Mononuclear cell (primary cell): ENCODE data around the gene SLC16A9. TPM values are rescaled to one million over a fixed set of nuclear protein-coding genes. Genes with fewer than 3 reads are reported as not detected.

Experiments
- H3K27me3 ChIP-seq: 2 replicates; pipeline ENCODE4 v1.6.0; 2011; ENCODE audit warnings: low read length, control low read depth; ENCODE audit not compliant: insufficient read depth
- H3K4me1 ChIP-seq: 2 replicates; pipeline ENCODE4 v1.5.1; 2011; ENCODE audit warnings: mild to moderate bottlenecking, low read length, control low read depth; ENCODE audit not compliant: insufficient read depth
- H3K4me3 ChIP-seq: 2 replicates; pipeline ENCODE4 v1.5.1; 2011; ENCODE audit warnings: mild to moderate bottlenecking, low read length, moderate library complexity
- H3K9me3 ChIP-seq: 2 replicates; pipeline ENCODE4 v1.5.1; 2011; ENCODE audit warnings: low read depth, mild to moderate bottlenecking, control low read depth, low read length
- total RNA-seq: library from RNA; depleted of rRNA; stranded (reverse); fragments of >200 nt; gene quantifications from one replicate; pipeline ENCODE4 v1.2.3, GENCODE V29; 2012

SLC16A9 gene
- total RNA-seq, 1 donor = not detected

- Histone ChIP-seq H3K27me3 (peaks cover 3% of the 10 kb centered on the region), H3K4me1 (no peaks in the 10 kb centered on the region), H3K9me3 (no peaks in the 10 kb centered on the region), H3K4me3 (no peak overlapping the region)
These were observed 8.9 kb downstream of the SLC16A9 start for GRCh38 chr10:59700709-59701108.

- no peaks in the 10 kb centered on the region for H3K4me1 ChIP-seq
- H3K9me3 ChIP-seq = no peaks in the 10 kb centered on the region
- no peak overlapping the region for H3K4me3 ChIP-seq
- H3K27me3 ChIP-seq = no peaks in the 10 kb centered on the region
These were observed 11.3 kb downstream of the SLC16A9 start for GRCh38 chr10:59698326-59698725.

DNA sequence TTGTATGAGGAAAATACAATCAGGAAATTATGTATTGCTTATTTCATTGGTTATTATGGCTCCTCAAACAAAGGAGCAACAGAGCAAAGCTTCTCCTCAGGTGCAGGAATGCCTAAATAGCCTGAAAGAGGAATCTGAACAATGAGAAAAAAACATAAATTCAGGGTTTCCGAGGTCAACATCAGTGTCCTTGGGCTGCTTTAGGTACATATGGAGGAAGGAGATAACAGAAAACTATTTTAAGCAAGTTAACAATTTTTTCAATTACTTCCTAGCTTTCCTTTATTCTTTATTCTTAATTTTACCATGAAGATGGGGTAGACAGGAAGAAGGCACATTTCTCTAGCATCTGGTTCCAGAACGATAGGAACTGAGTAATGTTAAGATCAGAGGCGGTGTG, 14.0 kb downstream of the SLC16A9 start:
- H3K9me3 ChIP-seq = no peaks in the 10 kb centered on the region
- H3K27me3 ChIP-seq = no peaks in the 10 kb centered on the region
- H3K4me1 ChIP-seq = no peaks in the 10 kb centered on the region
- H3K4me3 ChIP-seq = no peak overlapping the region

GRCh38 chr10:59694936-59695335, 14.7 kb downstream of the SLC16A9 start:
- no peaks in the 10 kb centered on the region for H3K4me1 ChIP-seq

DNA sequence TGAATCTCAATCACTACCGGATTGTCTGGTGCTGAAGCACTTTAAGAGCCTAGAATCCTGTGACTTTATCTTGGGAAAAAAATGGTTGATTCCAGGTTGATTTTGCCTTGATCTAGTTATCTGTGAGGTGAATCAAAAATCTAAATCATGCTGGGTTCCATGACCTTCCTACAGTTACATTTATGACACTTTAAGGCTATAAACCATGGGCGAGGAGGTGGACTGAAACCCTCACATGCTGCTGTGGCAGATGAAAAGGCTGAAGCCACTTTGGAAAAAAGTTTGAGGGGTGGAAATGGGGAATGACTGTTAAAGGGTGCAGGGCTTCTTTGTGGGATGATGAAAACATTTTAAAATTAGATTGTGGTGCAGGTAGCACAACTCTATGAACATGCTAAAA, 17.5 kb downstream of the SLC16A9 start:
- Histone ChIP-seq H3K27me3 (no peaks in the 10 kb centered on the region), H3K9me3 (no peaks in the 10 kb centered on the region), H3K4me1 (no peaks in the 10 kb centered on the region), H3K4me3 (no peak overlapping the region)

More at GRCh38 chr10:59694936-59695335, 14.7 kb downstream of the SLC16A9 start:
- no peak overlapping the region for H3K4me3 ChIP-seq
- no peaks in the 10 kb centered on the region for H3K9me3 ChIP-seq
- H3K27me3 ChIP-seq = no peaks in the 10 kb centered on the region

DNA sequence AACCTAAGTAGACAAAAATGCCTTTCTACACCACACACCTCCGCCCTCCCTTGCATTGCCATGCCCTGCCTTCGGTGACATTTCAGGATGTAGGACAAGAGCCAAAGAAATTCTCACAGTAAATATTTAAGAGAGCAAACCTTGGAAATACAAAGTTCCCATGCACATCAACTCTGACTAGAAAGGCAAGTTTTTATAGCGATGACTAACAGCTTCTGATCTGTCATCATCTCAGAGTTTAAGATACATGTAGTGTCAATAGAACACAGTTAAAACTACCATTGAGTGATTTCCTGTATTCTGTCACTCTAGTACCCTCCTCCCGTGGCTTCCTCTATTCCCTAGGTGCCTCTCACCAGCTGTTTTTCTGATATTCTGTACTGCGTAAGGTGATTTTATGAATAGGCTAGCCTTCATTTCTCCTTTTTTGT, 20.7 kb downstream of the SLC16A9 start:
- Histone ChIP-seq H3K27me3 (no peaks in the 10 kb centered on the region), H3K4me3 (no peak overlapping the region), H3K9me3 (no peaks in the 10 kb centered on the region), H3K4me1 (no peaks in the 10 kb centered on the region)

- Histone ChIP-seq H3K4me3 (no peak overlapping the region), H3K9me3 (no peaks in the 10 kb centered on the region), H3K4me1 (no peaks in the 10 kb centered on the region), H3K27me3 (no peaks in the 10 kb centered on the region)
These were observed 22.0 kb downstream of the SLC16A9 start for GRCh38 chr10:59687657-59688056.

GRCh38 chr10:59684006-59684405, 25.6 kb downstream of the SLC16A9 start:
- Histone ChIP-seq H3K9me3 (no peaks in the 10 kb centered on the region), H3K27me3 (no peaks in the 10 kb centered on the region), H3K4me3 (no peak overlapping the region), H3K4me1 (no peaks in the 10 kb centered on the region)

DNA sequence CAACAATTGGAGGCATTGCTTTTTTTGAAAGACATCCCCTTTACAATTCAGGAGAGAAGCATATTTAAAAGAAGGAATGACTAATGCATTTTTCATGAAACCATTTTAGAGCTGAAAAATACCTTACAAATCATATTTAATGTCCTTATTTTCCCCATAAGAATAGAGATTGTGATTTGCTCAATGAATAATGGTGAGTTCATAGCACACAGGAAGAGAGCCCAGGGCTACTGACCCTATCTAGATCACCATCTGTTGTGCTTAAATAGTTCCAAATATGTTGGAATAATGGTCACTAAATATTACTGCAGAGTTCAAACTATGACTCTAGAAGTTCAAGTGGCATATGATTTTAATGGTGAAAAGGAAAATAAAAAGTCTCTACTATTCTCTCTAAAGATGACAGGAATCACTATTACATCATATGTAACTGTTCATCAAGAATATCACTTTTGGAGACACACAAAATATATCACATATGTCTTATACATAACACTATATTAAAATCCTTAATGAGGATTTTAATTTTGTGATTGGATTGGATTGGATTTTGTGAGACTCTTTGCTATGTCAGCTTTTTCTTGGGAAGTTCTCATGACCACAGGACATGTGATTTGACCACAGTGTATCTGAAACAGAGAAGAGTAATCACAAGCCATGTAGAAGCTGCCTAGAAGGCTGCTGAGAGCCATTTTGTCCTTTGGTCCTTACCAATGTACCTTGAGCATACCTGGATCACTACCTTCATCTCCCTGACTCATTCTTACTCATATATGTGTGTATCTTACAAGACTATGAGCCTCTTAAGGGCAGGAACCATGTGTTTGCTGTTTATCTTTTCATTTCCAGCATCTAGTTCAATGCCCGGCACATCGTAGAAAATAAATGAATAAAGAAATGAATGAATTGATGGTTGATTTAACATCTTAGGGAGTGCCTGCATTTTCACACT, 26.4 kb downstream of the SLC16A9 start:
- no peaks in the 10 kb centered on the region for H3K27me3 ChIP-seq
- no peaks in the 10 kb centered on the region for H3K9me3 ChIP-seq
- H3K4me1 ChIP-seq = no peaks in the 10 kb centered on the region
- no peak overlapping the region for H3K4me3 ChIP-seq

DNA sequence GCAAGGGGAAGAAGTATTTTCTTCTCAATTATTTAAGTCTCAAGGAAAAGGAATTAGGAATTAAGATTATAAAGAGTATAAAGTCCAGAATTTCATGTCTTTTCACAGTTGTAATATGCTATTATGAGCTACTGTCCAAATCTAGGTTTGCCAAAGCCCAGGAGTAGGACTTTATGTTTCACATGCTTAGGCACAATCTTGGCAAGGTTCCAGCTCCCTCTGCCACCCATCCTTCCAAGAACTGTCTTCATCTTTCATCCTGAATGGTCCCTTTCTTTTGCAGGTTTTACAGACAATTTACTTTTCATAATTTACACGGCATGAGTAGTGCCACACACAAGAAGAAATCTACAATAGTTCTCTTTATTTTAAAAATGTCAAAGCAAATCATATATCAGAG, 29.5 kb downstream of the SLC16A9 start:
- Histone ChIP-seq H3K27me3 (no peaks in the 10 kb centered on the region), H3K4me1 (no peaks in the 10 kb centered on the region), H3K4me3 (no peak overlapping the region), H3K9me3 (no peaks in the 10 kb centered on the region)

DNA sequence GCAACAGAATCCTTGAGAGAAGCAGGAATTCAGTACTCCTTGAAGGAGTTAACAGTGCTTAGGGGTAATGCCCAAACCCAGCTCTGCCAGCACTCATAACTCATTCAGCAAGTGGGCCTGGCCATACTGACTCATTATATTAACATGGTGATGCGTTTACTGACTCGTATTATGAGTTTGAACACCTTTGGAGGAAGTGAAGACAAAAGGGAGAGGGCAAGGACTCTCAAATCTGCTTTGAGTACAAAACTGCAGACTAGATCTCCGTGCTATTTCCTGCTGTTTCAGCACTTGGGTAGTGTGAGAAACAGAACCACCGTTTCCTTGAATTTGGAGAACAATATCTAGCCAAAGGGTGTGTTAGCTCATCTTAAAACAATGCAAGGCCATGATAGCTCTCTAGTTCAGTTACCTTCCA, 30.8 kb downstream of the SLC16A9 start:
- Histone ChIP-seq H3K9me3 (no peaks in the 10 kb centered on the region), H3K4me3 (no peak overlapping the region)

GRCh38 chr10:59677253-59677831, 32.3 kb downstream of the SLC16A9 start:
- Histone ChIP-seq H3K27me3 (no peaks in the 10 kb centered on the region), H3K4me3 (no peak overlapping the region)

More for the DNA sequence above, 30.8 kb downstream of the SLC16A9 start:
- Histone ChIP-seq H3K27me3 (no peaks in the 10 kb centered on the region), H3K4me1 (no peaks in the 10 kb centered on the region)

GRCh38 chr10:59675812-59676211, 33.8 kb downstream of the SLC16A9 start:
- no peaks in the 10 kb centered on the region for H3K9me3 ChIP-seq
- H3K4me1 ChIP-seq = no peaks in the 10 kb centered on the region

More at GRCh38 chr10:59677253-59677831, 32.3 kb downstream of the SLC16A9 start:
- Histone ChIP-seq H3K4me1 (no peaks in the 10 kb centered on the region), H3K9me3 (no peaks in the 10 kb centered on the region)

DNA sequence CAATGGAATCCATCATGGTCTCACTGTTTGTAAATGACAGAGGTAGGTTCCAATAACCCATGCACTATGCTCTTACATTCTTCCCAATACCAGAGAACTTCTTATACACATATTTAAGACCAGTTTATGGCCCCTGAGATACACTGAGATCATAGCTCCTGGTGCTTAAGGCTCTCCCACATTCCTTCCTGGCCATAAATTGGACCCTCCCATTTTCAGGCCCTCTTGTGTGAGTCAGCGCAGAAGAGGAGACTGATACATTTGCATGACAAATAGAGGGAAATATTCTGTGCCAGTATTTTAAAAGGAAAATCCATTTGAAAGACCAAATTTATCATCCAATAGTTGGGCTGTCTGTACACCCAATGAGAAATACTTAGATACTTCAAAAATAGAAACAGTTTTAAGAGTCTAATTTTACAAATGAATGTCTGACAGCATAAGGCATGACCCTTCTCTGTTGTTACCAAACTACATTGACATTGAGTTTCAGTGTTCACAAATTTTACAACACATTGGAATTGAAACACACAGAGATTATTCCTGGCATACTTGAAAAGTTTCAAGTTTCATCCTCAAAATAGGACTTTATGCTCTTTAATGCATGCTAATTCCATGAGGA, 35.3 kb downstream of the SLC16A9 start:
- H3K9me3 ChIP-seq = no peaks in the 10 kb centered on the region
- H3K4me1 ChIP-seq = no peaks in the 10 kb centered on the region
- no peaks in the 10 kb centered on the region for H3K27me3 ChIP-seq
- no peak overlapping the region for H3K4me3 ChIP-seq

More at GRCh38 chr10:59675812-59676211, 33.8 kb downstream of the SLC16A9 start:
- Histone ChIP-seq H3K27me3 (no peaks in the 10 kb centered on the region), H3K4me3 (no peak overlapping the region)
